ENCODE data around the gene MRTO4.

DNA sequence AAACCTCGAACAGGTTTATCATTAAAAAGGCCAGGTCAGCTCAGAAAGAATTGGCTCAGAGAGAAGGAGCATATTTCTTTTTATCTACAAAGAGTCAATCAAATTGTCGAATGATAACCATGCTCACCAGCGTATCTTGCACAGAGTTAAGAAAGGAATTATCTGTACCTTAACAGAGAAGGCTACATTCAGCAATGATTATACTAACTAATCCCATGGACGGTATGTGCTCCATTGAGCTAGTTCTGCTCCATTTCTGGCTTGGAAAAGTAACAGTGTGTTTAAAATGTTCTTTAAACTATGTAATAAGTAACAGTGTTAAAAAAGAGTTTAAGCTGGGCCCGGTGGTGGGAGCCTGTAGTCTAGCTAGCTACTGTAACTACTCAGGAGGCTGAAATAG is 45.8 kb upstream of the MRTO4 start:
- TF ChIP-seq EGR1 (IDR thresholded peaks at IDR 0.05) (no peak), TAF1 (IDR thresholded peaks at IDR 0.05; ENCODE audit: low read depth) (no peak), CEBPB (IDR thresholded peaks at IDR 0.05) (no peak), EP300 (IDR thresholded peaks at IDR 0.05; ENCODE audit: borderline replicate concordance) (no peak), YY1 (IDR thresholded peaks at IDR 0.05; ENCODE audit: low read depth) (no peak), MAX (IDR thresholded peaks at IDR 0.05) (no peak), TEAD4 (IDR thresholded peaks at IDR 0.05) (no peak), CREB1 (IDR thresholded peaks at IDR 0.05; ENCODE audit: low read depth) (no peak), ZBTB7A (IDR thresholded peaks at IDR 0.05; ENCODE audit: low read depth) (no peak), TCF12 (IDR thresholded peaks at IDR 0.05; ENCODE audit: low read depth) (no peak), RAD21 (IDR thresholded peaks at IDR 0.05; ENCODE audit: low read depth) (no peak)

Measured in Ishikawa (cell line).